ENCODE results near the gene HCFC2. TPM values are rescaled to one million over a fixed set of nuclear protein-coding genes. Genes with fewer than 3 reads are reported as not detected.

Gene HCFC2
- total RNA-seq, 1 donor from 2014 or later, result 9.8 TPM

DNA sequence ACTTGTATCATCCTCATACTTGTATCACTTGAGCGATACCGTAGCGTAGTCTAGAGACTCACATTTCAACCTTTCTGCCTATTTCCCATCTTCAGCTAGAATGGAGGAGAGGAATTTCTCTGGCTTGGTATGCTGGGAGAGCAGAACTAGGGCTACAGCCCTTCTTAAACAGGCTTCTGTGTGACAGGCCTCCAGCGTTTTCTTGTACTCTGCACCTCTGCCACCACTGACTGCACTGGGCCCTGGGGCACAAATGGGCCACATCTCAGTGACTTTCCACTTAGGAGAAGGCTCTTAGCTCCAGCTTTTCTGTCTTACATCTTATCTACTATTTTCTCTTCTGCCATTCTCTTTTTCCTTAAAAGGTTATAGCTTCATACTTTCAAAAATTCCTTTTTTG, 26.8 kb downstream of the HCFC2 start:
- no peaks in the 10 kb centered on the region for H3K27me3 ChIP-seq
- H3K27ac ChIP-seq, result no peak overlapping the region
- intact Hi-C loops (cut with DNase I), result no loop called here
- no peaks in the 10 kb centered on the region for H3K4me1 ChIP-seq
- no peak for DNase-seq (ENCODE audit: low spot score in 2 of 2)
- no peaks in the 10 kb centered on the region for H3K9me3 ChIP-seq
- H3K4me3 ChIP-seq, result no peak overlapping the region
- TF ChIP-seq, protein P1, sequence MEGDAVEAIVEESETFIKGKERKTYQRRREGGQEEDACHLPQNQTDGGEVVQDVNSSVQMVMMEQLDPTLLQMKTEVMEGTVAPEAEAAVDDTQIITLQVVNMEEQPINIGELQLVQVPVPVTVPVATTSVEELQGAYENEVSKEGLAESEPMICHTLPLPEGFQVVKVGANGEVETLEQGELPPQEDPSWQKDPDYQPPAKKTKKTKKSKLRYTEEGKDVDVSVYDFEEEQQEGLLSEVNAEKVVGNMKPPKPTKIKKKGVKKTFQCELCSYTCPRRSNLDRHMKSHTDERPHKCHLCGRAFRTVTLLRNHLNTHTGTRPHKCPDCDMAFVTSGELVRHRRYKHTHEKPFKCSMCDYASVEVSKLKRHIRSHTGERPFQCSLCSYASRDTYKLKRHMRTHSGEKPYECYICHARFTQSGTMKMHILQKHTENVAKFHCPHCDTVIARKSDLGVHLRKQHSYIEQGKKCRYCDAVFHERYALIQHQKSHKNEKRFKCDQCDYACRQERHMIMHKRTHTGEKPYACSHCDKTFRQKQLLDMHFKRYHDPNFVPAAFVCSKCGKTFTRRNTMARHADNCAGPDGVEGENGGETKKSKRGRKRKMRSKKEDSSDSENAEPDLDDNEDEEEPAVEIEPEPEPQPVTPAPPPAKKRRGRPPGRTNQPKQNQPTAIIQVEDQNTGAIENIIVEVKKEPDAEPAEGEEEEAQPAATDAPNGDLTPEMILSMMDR (IDR thresholded peaks at IDR 0.05), result no peak
- H3K36me3 ChIP-seq, result peaks cover 67 to 78% of the 10 kb centered on the region in 2 donors

DNA sequence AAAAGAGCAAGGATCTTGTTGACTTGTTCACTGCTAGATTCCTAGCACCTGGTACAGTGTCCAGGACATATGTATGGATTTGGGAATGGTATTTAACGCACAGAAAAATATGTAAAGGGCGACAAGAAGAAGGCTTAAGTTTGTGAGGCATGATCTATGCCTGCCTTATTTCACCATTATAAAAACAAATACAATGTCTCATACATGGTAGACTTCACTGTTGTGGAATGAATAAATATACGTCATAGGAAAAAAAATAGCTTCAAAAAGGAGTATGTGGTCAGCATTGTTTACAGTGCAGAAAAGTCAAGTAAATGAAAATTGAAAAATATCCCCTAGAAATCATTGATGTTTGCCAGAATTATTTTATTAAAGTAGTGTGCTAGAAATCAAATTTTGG, 30.0 kb downstream of the HCFC2 start:
- H3K36me3 ChIP-seq, result peaks cover 56 to 78% of the 10 kb centered on the region in 2 donors
- intact Hi-C loops (cut with DNase I), result no loop called here
- H3K27me3 ChIP-seq, result no peaks in the 10 kb centered on the region
- H3K9me3 ChIP-seq, result no peaks in the 10 kb centered on the region
- no peak for DNase-seq (ENCODE audit: low spot score in 2 of 2)
- H3K4me1 ChIP-seq, result no peaks in the 10 kb centered on the region
- no peak overlapping the region for H3K4me3 ChIP-seq
- H3K27ac ChIP-seq, result no peak overlapping the region
- TF ChIP-seq, protein P1 (IDR thresholded peaks at IDR 0.05), result no peak

DNA sequence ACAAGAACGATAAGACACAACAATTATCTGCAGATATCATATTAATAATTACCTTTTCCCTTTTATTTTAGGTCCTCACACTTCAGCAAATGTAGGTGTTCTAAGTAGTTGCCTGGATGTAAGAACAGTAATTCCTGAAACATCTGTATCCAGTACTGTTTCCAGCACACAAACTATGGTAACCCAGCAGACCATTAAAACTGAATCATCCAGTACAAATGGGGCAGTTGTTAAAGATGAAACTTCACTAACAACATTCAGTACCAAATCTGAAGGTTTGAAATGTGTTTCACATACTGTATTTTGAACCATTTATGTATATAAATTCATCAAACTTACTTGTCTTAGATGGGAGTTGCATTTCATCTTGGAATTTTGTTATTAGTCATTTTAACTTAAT, 31.0 kb downstream of the HCFC2 start:
- Histone ChIP-seq H3K27me3 (no peaks in the 10 kb centered on the region), H3K36me3 (peaks cover 56 to 75% of the 10 kb centered on the region in 2 donors), H3K4me3 (no peak overlapping the region), H3K4me1 (no peaks in the 10 kb centered on the region), H3K27ac (no peak overlapping the region), H3K9me3 (no peaks in the 10 kb centered on the region)
- TF ChIP-seq, protein P1 (IDR thresholded peaks at IDR 0.05), result no peak
- intact Hi-C loops (cut with DNase I), result no loop called here
- no peak for DNase-seq (ENCODE audit: low spot score in 2 of 2)

DNA sequence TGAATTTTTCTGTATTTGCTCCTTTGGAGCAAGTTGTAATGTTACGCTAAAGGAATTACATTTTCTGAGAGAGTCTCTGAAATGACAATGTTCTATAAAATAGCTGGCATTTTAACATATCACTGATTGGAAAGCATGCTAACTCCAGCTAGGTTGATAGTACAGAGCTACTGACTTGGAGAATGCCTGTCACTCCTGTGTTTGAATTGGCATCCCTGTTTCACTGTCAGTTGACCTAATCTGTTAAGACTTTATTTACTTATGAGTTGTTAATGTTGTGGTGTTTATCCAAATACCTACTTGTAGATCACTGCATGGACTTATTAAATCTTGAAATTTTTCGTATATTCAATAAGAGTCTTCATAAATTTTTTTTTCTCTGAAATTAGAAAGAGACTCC, 33.6 kb downstream of the HCFC2 start:
- Histone ChIP-seq H3K27me3 (no peaks in the 10 kb centered on the region), H3K36me3 (peaks cover 56 to 76% of the 10 kb centered on the region in 2 donors), H3K9me3 (no peaks in the 10 kb centered on the region), H3K27ac (no peak overlapping the region), H3K4me3 (no peak overlapping the region), H3K4me1 (no peaks in the 10 kb centered on the region)
- intact Hi-C loops (cut with DNase I), result no loop called here
- DNase-seq (ENCODE audit: low spot score in 2 of 2), result no peak
- TF ChIP-seq, protein P1 (IDR thresholded peaks at IDR 0.05), result no peak

DNA sequence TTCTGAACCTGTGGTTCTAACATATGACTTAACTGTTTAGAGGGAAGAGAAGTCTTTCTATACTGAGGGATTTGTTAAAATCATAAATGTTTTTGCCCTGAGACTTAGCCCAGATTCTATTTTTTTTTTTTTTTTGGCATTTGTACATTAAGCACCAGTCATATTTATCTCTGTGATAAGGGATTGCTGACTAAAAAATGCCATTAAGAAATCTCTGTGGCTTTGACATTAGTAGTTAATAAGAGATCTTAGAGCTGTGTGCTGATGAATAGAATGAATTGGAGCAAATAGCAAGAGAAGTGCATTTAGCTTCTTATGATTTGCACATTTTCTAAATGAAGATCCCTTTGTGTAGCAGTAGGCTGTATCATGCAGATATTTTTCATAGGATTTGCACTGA, 41.1 kb downstream of the HCFC2 start:
- H3K27ac ChIP-seq, result no peak overlapping the region
- intact Hi-C loops (cut with DNase I), result loop anchor here (5.0 kb wide), 1 partner anchor 48 kb away; no protein-coding TSS in a partner anchor
- H3K9me3 ChIP-seq, result no peaks in the 10 kb centered on the region

More for the DNA sequence above, 41.1 kb downstream of the HCFC2 start:
- H3K4me1 ChIP-seq, result no peaks in the 10 kb centered on the region
- H3K27me3 ChIP-seq, result no peaks in the 10 kb centered on the region
- DNase-seq (ENCODE audit: low spot score in 2 of 2), result no peak
- TF ChIP-seq, protein P1 (IDR thresholded peaks at IDR 0.05), result no peak
- peaks cover 13 to 15% of the 10 kb centered on the region in 2 donors for H3K36me3 ChIP-seq
- H3K4me3 ChIP-seq, result no peak overlapping the region
